ENCODE data around the gene SYT7.

The SYT7 gene

DNA sequence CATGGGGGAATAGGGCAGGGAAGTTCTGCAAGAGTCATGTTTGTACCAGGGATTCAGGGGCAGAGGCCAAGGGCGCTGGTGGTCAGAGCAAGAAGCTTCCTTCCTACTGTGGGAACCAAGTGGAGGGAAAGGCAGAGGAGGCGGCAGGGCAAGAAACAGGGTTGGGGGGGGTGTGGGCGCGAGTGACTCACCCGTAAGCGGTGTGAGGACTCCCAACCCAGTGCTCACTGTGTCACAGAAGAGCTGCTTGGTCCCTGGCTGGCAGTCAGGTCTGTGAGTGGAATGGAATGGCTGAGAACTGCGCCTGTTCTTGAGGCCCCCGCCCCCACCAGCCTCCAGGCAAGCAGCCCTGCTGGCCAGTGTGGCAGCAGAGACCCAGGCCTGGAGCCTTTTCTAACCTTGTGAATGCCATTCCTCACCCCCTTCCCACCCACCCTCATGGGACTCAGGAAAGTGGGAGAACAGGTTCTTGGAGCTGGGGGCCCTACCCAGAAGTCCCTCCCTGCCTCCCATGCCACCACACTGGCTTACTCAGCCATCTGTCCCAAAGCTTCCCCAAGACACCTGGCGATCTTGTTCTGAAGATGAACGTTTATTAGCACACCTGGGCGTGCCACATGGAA is 67.6 kb downstream of the SYT7 start:
- DNase-seq: no peak

DNA sequence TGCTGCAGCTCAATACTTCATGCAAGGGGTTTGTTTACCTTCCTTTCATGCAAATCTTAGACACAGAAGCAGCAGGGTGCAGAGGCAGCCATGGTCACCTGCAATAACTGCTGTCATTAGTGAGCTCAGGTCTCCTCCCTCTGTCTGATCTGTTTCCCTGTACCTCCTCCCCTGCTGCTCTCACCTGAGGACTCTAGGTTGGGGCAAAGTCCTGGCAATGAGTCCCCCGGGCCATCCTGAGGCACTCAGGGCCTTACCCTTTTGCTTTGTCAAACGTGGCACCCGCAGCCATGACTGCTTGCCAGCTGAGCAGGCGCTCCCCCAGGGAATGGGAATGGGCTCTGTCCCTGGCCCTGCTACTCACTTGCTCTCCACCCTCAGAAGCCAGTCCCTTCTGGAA is 68.4 kb downstream of the SYT7 start:
- DNase-seq: no peak

DNA sequence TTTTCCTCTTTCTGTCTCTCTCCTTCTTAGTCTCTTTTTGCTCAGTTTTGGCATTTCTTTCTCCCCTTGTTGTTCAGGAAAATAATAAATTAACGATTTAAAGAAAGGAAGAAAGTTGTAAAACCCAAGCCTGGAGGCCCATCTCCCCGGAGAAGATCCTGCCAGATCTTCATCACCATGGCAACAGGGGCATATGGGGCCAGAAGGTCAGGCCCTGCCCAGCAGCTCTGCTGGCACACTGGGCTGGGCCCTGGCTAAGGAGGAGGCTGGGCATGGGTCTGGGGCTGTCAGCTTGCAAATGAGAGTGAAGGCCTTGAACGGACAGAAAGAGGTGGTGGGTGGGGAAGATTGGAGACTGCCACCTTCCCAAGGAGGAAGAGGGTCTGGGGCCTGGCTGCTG is 69.5 kb downstream of the SYT7 start:
- no peak for DNase-seq

DNA sequence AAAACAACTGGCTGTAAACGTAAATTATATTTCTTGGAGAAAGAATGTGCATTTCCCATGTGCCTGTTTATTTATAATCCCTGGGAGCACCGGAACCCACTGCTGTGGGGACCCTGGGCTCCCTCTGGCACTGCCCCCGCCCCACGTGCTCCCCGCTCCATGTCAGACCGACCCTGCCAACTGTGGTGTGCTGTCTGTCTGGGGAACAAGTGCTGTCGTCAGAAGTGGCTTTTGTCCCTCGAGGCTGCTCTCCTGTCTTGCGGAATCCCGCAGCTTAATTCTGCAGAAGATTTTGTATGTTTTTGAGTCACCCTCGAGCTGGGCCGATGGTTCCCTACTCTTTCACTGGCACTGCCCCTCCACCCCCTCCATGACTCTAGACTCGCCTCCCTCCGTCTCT is 69.9 kb downstream of the SYT7 start:
- DNase-seq: no peak

DNA sequence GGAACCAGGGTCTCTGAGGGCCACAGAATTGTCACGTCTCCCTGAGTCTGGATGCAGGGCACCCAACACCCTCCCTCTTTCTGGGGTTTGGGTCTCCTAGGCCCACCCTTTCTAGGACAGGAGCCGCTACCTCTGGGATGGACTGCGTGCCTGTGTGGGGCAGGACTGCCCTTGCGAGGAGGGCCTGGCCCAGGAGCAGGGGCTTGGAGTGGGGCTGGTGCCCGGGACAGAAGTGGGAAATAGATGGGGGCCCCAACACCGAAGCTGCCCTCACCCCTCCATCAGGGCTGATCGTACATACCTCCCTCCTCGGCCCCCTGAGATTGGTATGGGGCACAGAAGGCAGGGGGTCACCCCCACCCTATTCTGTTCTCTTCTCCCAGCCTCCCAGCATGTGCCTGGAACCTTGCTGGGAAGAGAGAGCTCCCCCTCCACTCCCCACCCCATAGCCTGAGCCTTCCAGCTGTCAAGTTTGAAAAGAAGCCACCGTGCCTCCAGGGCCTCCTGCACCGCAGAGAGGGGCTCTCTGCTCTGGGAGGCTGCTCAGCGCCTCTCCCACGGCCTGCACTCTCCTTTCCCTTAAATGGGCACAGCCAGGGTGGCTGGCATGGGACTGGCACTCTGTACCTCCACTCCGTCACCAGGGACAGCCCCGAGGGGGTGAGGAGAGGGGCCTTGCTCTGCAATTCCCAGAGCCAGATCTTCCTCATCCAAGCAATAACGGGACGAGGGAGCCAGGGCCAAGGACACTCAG is 70.5 kb downstream of the SYT7 start:
- DNase-seq: no peak

DNA sequence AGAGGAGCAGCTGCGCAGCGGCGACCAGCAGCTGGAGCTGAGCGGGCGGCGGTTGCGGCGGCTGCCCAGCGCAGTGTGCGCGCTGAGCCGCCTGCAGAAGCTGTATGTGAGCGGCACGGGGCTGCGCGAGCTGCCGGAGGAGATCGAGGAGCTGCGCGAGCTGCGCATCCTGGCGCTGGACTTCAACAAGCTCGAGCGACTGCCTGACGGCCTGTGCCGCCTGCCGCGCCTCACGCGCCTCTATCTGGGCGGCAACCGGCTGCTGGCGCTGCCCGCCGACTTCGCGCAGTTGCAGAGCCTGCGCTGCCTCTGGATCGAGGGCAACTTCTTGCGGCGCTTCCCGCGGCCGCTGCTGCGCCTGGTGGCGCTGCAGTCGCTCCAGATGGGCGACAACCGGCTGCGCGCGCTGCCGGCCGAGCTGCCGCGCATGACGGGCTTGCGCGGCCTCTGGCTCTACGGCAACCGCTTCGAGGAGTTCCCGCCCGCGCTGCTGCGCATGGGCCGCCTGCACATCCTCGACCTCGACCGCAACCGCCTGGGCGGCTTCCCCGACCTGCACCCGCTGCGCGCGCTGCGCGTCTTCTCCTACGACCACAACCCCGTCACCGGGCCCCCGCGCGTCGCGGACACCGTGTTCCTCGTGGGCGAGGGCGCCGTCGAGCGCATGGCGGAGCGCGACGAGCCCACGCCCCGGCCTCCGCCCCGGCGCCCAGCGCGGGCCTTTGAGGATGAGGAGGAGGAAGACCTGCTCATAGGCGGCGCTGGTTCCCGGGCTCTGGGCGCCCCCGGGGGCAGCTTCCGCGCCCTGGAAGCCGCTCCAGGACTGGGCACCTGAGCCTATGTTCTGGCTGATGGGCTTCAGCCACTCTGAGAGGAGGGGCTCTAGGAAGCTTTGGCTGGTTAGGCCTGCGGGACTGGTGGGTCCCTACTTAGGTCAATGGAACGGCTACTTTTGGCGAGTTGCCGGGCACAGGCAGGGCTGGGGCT is 71.5 kb downstream of the SYT7 start:
- no peak for DNase-seq

DNA sequence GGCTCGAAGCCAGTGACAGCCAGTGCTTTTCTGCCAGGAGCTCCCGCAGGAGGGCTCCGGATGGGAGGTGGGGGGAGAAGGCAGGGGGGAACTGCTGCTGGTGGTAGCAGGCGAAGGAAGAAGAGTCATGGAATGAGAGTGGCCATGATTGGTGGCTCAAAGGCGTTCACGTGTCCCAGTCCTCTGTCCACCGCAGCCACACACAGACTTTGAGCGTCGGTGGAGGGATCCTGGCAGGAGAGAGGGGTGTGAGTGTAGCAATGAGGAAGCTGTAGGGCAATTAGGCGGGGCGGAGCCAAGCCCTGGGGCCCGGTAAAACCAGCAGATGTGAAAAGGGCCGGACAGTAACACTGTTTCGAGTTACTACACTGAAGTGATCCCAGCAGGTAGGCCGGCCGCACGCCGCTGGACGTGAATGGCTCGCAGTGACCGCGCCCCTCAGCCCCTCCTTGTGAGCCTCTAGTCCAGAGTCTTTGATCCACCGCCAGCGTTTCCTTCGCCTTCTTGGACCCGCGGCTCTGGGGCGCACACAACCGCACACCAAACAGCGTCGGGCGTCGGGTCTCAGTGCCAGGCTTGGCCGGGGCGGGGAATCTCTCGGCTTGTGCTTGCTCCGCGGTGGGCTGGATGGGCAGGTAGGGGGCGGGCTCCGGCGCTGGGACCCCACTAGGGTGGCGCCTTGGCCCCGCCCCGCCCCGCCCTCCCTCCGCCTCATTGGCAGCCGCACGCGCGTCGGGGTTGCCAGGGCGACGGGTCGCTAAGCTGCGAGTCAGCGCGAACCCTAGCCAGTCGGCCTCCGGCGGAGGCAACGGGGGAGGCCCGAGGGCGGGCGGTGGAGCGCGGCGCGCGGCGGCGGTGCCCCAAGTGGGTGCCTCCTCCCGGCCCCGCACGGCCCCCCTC is 72.7 kb downstream of the SYT7 start, which contains the start of gene LRRC10B:
TSS of gene LRRC10B (plus strand) at position 788 of the 900 bp plus-strand sequence. CDS start 250 bp downstream, outside the sequence.
- no peak for DNase-seq

DNA sequence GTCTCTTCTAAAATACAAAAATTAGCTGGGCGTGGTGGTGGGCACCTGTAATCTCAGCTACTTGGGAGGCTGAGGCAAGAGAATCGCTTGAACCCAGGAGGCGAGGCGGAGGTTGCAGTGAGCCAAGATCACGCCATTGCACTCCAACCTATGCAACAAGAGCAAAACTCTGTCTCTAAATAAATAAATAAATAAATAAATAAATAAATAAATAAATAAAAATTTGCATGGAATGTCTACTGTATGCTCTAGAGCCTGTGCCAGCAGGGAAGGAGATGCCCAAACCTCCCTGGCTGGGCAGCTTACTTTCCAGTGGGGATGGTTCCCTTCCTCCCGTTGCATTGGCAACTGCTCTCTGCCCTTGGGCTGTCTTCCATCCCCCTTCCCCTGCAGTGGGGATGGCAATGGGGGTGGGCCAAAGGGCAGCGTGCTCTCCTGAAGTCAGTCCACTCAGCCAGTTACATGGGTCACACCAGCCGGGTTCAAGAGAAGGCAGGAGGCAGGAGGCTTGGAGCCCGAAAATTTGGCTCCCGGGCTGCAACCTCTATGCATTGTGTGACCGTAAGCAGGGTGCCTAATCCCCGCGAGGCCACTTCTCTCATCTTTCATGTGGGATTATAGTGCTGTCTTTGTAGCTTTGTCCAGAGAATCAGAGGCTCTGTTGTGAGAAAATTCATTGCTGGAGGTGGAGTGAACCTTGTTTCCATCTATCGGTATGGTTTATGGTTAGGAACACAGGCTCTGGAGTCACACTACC is 73.7 kb downstream of the SYT7 start:
- DNase-seq: no peak

DNA sequence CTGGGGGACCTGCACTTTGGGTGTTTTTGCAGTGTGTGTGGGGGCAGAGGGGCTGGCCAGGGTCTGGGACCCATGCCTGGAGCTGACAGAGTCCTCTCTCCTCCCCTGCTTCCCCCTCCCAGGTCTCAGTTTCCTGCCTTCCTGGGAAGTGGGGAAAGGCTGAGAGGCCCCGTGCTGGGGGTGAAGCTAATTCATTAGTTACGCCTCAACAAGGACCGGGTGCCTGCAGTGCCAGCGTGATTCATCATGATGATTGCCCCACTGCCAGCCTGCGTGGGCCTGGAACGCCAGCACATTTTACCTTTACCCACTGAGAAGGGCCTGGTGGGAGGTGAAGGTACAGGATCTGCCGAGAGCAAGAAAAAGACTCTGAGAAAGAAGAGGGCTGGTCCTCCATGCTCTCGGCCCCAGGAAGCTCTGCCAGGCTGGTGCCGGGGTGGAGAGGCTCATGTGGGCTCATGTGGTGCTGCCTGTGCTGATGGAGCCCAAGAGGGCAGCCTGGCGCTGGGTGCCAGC is 75.2 kb downstream of the SYT7 start:
- no peak for DNase-seq

DNA sequence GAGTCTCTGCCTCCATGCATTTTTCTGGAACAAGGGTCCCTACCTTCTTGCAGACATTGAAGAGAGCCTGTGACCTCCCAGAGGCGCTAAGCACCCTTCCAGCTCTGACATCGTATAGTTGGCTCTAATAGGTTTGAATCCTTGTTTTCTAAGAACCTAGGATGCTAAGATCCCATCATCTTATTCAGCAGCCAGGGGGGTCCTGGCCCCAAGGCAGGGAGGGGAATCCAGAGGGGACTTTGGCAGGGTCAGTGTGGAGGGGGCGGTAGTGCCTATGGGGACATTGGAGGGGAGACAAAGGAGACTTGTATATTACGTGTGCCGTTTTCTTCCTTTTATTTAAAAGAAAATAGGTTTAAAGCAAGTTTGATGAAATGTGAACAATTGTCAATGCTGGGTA is 75.8 kb downstream of the SYT7 start:
- DNase-seq: no peak

DNA sequence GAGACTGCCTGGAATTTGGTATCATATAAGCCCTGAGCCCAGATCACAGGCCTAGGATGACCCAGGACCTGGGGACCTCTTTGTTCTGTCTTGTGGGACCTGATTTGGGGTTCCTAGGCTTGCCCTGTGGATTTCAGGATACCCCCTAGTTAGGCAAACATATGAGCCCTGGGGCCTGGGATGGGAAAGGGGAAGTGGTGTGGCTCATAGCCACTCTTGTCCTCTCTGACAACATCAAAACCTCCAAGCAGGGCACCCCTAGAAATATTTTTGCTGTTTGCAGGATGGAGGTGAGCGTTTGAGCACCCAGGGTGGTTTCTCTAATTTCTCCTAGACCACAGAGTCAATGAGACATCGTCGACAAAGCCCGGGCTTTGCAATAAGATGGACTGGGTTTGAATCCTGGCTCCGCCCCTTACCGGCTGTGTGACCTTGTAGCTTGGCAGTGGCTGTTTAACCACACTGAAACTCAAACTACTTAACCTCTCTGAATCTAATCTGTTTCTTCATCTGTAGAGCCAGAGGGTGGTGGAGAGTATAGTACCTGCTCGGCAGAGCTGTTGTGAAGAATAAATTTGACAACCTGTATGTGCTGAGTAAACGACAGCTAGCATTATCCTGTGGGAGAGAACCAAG is 77.6 kb downstream of the SYT7 start:
- DNase-seq: no peak

DNA sequence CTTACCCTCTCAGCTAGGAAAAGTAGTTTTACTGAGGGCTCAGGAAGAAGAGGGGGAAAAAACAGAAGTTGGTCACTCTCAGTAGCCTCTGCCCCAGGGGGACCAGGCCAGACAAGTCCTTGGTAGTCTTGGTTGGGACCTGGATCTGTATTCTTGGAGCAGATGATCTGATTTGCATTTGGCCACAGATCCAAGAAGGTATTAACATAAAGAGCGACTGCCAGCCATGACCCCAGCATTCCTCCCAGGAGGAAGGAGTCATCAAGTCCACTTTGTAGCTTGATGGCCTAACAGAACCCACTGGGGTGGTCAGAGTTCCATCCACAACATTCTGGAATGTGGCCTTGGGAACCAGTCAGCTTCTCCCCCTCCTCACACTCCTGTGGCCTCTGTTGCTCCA is 78.4 kb downstream of the SYT7 start:
- DNase-seq: no peak

DNA sequence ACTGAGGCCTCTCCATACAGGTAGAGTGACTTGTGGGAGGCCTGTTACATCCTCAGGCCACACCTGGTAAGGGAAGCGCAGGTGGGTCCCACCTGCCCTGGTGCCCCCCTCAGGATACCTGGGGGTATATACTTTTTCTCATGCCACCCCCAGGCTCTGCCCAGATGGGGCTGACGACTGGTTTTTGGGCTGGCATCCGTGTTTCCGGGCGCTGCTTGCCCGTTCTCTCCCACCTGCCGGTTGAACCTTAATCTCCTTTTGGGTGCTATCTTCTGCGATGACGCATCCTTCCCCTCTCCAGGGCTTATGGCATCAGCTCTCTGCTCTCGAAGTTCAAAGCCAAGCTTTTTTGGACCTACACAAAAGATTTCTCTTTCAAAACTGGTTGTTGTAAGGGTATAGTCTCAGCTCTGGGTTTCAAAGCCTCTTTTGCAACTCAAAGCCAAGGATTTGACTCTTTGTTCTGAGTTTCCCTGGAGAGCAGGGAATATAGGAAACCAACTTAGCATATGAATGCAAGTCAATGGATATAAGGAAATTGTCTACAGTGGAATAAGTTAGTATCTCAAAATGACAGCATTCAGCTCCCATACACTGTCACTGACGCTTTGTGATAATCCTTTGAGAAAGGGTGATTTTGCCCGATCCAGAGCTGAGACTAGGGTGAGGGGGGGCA is 80.9 kb downstream of the SYT7 start:
- DNase-seq: no peak

DNA sequence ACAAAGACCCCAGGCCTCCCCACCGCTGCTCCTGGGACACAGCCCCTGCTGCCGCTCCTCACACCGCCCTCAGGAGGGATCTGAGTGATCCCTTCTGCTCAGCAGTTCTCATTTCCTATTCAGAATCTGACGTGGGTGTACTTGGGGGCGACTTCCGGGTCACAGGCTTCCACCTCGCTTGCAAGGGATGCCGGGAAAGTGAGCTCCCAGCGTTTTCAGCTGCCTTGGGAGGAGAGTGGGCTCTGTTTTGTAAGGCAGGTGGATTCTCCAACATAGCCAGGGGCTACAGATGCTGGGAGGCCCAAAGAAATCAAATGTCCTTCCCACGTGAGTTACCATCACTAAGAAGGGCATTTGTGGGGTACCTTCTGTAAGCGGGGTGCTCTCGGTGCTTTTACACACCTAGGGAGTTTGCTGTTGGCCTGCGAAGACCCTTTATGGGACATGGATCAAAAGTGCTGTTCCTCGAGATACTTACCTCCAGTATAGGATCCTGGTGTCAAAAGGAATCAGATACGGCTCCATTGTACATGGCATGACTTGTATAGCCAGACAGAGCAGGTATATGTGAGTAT is 82.0 kb downstream of the SYT7 start:
- DNase-seq: no peak

DNA sequence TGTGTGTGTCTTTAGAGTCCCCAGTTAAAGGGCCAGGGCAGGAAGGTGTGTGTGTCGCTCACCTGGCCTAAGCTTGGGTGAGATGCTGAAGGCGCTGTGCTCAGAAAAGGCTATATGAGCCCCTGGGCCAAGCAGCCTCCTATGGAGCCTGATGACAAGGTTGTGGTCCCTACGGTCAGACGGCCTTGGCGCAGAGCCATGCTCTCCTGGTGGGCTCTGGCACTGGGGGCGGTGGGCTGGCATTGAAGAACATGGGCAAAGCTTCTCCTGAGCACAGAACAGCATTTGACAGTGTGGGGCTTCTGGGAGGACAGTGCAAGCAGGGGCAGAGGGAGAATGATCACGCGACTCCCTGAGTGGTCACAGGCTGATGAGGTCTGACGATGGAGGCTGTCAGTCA is 83.0 kb downstream of the SYT7 start:
- DNase-seq: no peak

DNA sequence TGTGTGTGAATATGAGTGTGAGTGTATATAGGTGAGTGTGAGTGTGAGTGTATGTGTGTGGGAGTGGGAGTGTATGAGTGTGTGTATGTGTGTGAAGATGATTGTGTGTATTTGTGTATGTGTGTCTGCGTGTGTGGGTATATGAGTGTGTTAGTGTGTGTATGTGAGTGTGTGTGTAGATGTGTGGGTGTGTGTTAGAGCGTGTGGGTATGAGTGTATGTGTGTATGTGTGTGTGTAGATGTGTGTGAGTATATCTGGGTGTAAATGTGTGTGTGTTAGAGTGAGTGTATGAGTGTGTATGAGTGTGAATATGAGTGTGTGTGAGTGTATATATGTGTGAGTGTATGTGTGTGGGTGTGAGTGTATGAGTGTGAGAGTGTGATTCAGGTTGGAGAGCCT is 83.4 kb downstream of the SYT7 start:
- no peak for DNase-seq

DNA sequence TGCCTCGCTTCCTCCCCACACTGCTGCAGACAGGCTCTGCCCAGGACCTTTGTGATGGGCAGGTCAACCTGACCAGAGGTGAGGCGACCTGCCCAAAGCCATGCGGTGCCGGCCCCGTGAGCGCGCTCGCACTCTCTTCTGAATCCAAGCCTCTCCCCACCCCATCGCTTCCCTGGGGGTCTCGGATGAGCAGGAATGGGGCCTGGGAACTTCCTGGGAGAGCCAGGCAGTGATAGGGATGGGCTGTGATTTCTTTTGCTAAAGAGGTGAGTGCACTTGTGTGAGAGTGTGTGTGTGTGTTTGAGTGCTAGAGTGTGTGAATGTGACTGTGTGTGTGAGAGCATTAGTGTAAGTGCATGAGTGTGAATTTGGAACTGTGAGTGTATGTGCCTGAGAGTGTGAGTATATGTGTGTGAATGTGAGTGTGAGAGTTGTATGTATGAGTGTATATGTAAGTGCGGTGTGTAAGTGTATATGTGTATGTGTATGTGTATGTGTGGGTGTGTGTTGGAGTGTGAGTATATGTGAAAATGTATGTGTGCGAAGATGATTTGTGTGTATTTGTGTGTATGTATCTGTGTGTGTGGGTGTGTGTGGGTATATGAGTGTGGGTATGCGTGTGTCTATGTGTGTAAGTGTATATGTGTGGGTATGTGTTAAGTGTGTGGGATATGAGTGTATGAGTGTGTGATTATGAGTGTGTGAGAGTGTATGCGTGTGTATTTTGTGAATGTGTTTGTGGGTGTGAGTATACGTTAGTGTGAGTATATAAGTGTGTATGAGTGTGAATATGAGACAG is 84.1 kb downstream of the SYT7 start:
- no peak for DNase-seq

DNA sequence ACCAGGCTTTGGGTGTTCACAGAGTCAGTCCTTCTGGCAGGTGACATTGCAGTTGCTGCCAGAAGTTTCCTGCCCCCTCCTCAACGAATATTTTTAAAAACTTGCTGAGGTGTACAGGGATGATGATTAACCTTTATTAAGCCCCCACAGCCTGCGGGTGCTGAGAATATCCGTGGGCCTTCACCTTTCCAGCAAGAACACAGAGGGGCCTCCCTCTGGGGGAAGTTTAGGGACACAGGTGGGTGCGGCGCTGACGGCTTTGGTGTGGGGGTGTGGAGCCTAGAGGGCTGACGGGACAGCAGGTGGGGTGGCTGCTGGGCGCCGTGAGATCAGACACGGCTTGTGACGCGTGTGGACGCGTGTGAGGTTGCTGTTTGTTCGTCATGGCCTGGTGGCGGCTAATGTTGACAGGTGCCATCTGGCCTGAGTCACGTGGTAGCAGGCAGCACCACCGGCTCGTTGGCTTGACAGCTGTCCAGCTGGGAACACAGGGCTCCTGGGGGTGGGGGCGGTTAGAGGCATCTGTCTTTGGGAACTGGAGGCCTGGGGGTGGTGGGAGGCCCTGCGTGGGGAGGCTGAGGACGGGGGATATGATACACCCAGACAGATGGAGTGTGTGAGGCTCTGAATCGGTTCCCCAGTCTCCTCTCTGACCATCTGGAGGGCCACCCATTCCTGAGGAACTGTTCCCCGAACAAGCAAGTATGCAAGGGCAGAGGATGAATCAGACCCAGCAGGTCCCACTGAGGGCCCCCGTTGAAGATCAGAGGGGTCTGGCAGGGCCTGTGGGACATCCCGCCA is 84.9 kb downstream of the SYT7 start:
- DNase-seq: no peak
